Erythroblast (primary cell): ENCODE results near the gene GPD2.

Experiments
- DNase-seq, 2 experiments: peaks; one replicate each; lab custom pipeline; 2025; lab: John Stamatoyannopoulos, UW
- GATA1 ChIP-seq: IDR thresholded peaks from 2 replicates; pipeline ENCODE4 v1.6.1; 2011; ENCODE audit warnings: low read depth, mild to moderate bottlenecking, control low read depth, low read length, moderate library complexity
- POLR2A ChIP-seq: IDR thresholded peaks from 2 replicates; pipeline ENCODE4 v1.6.1; 2011; ENCODE audit warnings: mild to moderate bottlenecking, low read length

The GPD2 gene

GRCh38 chr2:156630579-156631337 lies 194.6 kb downstream of the GPD2 start:
- TF ChIP-seq GATA1 (no peak), POLR2A (no peak)
- no peak for DNase-seq

- DNase-seq, result no peak
- no peak for TF ChIP-seq POLR2A
- TF ChIP-seq GATA1, result no peak
These were observed 199.5 kb downstream of the GPD2 start for GRCh38 chr2:156635646-156636045.
